AG04450 (cell line): ENCODE measurements around the gene BEAN1. TPM values are rescaled to one million over a fixed set of nuclear protein-coding genes. Genes with fewer than 3 reads are reported as not detected.
A peak's percentile ranks its signal among the peaks of the same experiment; 100 is the strongest.

Experiments used
- CTCF ChIA-PET: fragments of 300-600, 350-600 bp; formaldehyde crosslinking; extraction: SDS; loops from one replicate; lab custom pipeline; 2022; ENCODE audit warnings: antibody characterized with exemption, inconsistent platforms; lab: Charles Lee
- POLR2A ChIA-PET: fragments of 350-600 bp; formaldehyde crosslinking; extraction: SDS; loops from one replicate; lab custom pipeline; 2021; ENCODE audit warnings: antibody characterized with exemption, inconsistent platforms; lab: Yijun Ruan, JAX
- DNase-seq: peaks from one replicate; pipeline ENCODE4 v3.0.0-alpha.2; 2011; ENCODE audit warnings: low read depth, low spot score
- H3K27ac ChIP-seq: one replicate; pipeline ENCODE4 v1.5.1; 2012; ENCODE audit warnings: low read depth, low read length, control low read depth
- H3K27me3 ChIP-seq: one replicate; pipeline ENCODE4 v1.6.0; 2012; ENCODE audit warnings: low read length; ENCODE audit not compliant: control insufficient read depth, insufficient read depth
- H3K4me3 ChIP-seq: 2 replicates; pipeline ENCODE4 v1.5.1; 2011; ENCODE audit warnings: mild to moderate bottlenecking, low read depth, low read length, control low read depth
- H3K9me3 ChIP-seq: 2 replicates; pipeline ENCODE4 v1.5.1; 2012; ENCODE audit warnings: low read length; ENCODE audit not compliant: control insufficient read depth, insufficient read depth
- CTCF ChIP-seq: IDR thresholded peaks from 2 replicates; pipeline ENCODE4 v1.5.1; 2011; ENCODE audit warnings: low read depth, low read length, control low read depth, inconsistent platforms
- polyA plus RNA-seq: library from polyadenylated mRNA; depleted of rRNA; stranded (reverse); fragments of >200 nt; gene quantifications from 2 replicates; pipeline ENCODE4 v1.2.3, GENCODE V29; 2011

Gene BEAN1
- polyA plus RNA-seq, 1 experiment: not detected

- DNase-seq: no peak
- CTCF ChIA-PET: no interaction called here
- POLR2A ChIA-PET: no interaction called here
These were observed 92.6 kb downstream of the BEAN1 start for GRCh38 chr16:66519482-66520373.

GRCh38 chr16:66520406-66521170, 93.5 kb downstream of the BEAN1 start:
- Histone ChIP-seq H3K9me3 (no peaks in the 10 kb centered on the region; the same call in 1 of the 2 replicates), H3K27ac (no peak overlapping the region), H3K27me3 (no peaks in the 10 kb centered on the region), H3K4me3 (no peak overlapping the region)
- no peak for TF ChIP-seq CTCF
- ChIA-PET CTCF (no interaction called here), POLR2A (interaction anchor here (1.4 kb wide), 1 partner anchor 32 kb away, joined by 4 read pairs; the partner anchor contains the start of gene CKLF)
- DNase-seq: no peak

More at GRCh38 chr16:66519482-66520373, 92.6 kb downstream of the BEAN1 start:
- Histone ChIP-seq H3K27ac (no peak overlapping the region), H3K27me3 (no peaks in the 10 kb centered on the region), H3K4me3 (no peak overlapping the region), H3K9me3 (no peaks in the 10 kb centered on the region; the same call in 1 of the 2 replicates)
- no peak for TF ChIP-seq CTCF

GRCh38 chr16:66521252-66521713, 94.2 kb downstream of the BEAN1 start:
- no peak overlapping the region for H3K27ac ChIP-seq
- POLR2A ChIA-PET: interaction anchor here (1.4 kb wide), 1 partner anchor 32 kb away, joined by 4 read pairs; the partner anchor contains the start of gene CKLF

GRCh38 chr16:66521951-66522771, 95.1 kb downstream of the BEAN1 start:
- H3K27ac ChIP-seq: peak overlapping the region; percentile 65
- ChIA-PET POLR2A (interaction anchor here (0.6 to 1.4 kb wide), 3 partner anchors 11 to 31 kb away, joined by 3 to 4 read pairs (median 4); partner anchors contain the start of gene CKLF), CTCF (interaction anchor here (0.6 to 1.1 kb wide), 2 partner anchors 83 to 87 kb away, joined by 3 to 4 read pairs; no protein-coding TSS in a partner anchor)
- no peak overlapping the region for H3K4me3 ChIP-seq
- no peaks in the 10 kb centered on the region; the same call in 1 of the 2 replicates for H3K9me3 ChIP-seq
- DNase-seq: no peak
- no peaks in the 10 kb centered on the region for H3K27me3 ChIP-seq
- no peak for TF ChIP-seq CTCF

More at GRCh38 chr16:66521252-66521713, 94.2 kb downstream of the BEAN1 start:
- no peak for DNase-seq
- no peak for TF ChIP-seq CTCF
- H3K9me3 ChIP-seq: no peaks in the 10 kb centered on the region; the same call in 1 of the 2 replicates
- CTCF ChIA-PET: interaction anchor here (0.6 to 1.1 kb wide), 2 partner anchors 84 to 87 kb away, joined by 3 to 4 read pairs; no protein-coding TSS in a partner anchor
- H3K4me3 ChIP-seq: no peak overlapping the region
- no peaks in the 10 kb centered on the region for H3K27me3 ChIP-seq
